ENCODE measurements around the gene CALML3. TPM values are rescaled to one million over a fixed set of nuclear protein-coding genes. Genes with fewer than 3 reads are reported as not detected.

The CALML3 gene
- total RNA-seq, 2 donors from 2014 or later = not detected

- H3K27me3 ChIP-seq = no peaks in the 10 kb centered on the region
- no peak for DNase-seq (ENCODE audit: low spot score)
- H3K4me3 ChIP-seq = no peak overlapping the region
- H3K36me3 ChIP-seq = no peaks in the 10 kb centered on the region
- no peak overlapping the region for H3K27ac ChIP-seq
- no peaks in the 10 kb centered on the region for H3K9me3 ChIP-seq
- no peaks in the 10 kb centered on the region for H3K4me1 ChIP-seq
- TF ChIP-seq, protein P1, sequence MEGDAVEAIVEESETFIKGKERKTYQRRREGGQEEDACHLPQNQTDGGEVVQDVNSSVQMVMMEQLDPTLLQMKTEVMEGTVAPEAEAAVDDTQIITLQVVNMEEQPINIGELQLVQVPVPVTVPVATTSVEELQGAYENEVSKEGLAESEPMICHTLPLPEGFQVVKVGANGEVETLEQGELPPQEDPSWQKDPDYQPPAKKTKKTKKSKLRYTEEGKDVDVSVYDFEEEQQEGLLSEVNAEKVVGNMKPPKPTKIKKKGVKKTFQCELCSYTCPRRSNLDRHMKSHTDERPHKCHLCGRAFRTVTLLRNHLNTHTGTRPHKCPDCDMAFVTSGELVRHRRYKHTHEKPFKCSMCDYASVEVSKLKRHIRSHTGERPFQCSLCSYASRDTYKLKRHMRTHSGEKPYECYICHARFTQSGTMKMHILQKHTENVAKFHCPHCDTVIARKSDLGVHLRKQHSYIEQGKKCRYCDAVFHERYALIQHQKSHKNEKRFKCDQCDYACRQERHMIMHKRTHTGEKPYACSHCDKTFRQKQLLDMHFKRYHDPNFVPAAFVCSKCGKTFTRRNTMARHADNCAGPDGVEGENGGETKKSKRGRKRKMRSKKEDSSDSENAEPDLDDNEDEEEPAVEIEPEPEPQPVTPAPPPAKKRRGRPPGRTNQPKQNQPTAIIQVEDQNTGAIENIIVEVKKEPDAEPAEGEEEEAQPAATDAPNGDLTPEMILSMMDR (IDR thresholded peaks at IDR 0.05) = no peak
Measured at GRCh38 chr10:5511231-5511884, 13.4 kb upstream of the CALML3 start.

DNA sequence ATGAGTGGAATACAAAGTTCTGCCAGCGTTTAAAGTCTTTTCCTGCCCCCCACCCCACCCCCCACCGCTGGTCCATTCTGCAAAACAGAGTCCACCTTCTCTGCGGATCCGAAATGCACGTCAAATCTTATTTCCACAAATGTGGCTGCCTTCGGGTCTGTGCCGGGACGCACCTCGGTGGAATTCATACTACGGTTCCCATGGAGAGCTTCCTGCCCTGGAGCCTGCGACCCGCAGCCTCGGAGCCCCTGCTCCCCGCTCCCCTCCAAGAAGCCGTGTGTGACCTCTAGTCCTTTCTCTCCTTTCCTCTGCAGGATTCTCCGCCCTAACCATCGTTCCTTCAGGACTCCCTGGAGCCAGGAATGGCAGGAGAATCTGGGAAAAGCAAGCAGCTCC lies 12.9 kb upstream of the CALML3 start:
- Histone ChIP-seq H3K4me1 (no peaks in the 10 kb centered on the region), H3K27ac (no peak overlapping the region), H3K9me3 (no peaks in the 10 kb centered on the region), H3K36me3 (no peaks in the 10 kb centered on the region), H3K27me3 (no peaks in the 10 kb centered on the region), H3K4me3 (no peak overlapping the region)
- DNase-seq (ENCODE audit: low spot score) = no peak
- TF ChIP-seq, protein P1 (IDR thresholded peaks at IDR 0.05) = no peak

DNA sequence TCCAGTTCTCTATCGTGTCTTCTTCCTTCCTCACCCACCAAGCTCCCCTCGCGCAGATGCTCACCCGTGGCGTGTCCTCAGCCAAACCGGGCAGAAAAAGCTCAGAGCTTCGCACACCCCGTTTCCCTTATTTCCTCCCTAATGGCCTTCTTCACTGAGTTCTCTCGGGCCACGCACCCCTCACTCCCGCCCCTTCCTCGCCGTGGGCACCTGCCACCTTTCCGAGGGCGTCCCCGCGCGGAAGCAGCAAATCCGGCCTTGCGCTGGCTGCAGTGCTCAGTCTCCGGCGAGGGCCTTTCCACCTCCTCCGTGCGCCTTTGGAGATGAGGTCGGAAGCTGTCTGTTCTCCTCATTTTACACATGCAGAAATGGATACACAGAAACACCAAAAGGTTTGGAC lies 12.4 kb upstream of the CALML3 start:
- DNase-seq (ENCODE audit: low spot score) = no peak
- Histone ChIP-seq H3K4me1 (no peaks in the 10 kb centered on the region), H3K4me3 (no peak overlapping the region), H3K9me3 (no peaks in the 10 kb centered on the region), H3K27me3 (no peaks in the 10 kb centered on the region), H3K27ac (no peak overlapping the region), H3K36me3 (no peaks in the 10 kb centered on the region)
- TF ChIP-seq, protein P1 (IDR thresholded peaks at IDR 0.05) = no peak

- DNase-seq (ENCODE audit: low spot score) = no peak
- Histone ChIP-seq H3K9me3 (no peaks in the 10 kb centered on the region), H3K27me3 (no peaks in the 10 kb centered on the region), H3K4me3 (no peak overlapping the region), H3K27ac (no peak overlapping the region), H3K4me1 (no peaks in the 10 kb centered on the region), H3K36me3 (no peaks in the 10 kb centered on the region)
- TF ChIP-seq, protein P1 (IDR thresholded peaks at IDR 0.05) = no peak
Measured at GRCh38 chr10:5512881-5513612, 11.7 kb upstream of the CALML3 start.

GRCh38 chr10:5514226-5514850 lies 10.4 kb upstream of the CALML3 start:
- Histone ChIP-seq H3K27ac (no peak overlapping the region), H3K4me1 (no peaks in the 10 kb centered on the region), H3K36me3 (no peaks in the 10 kb centered on the region), H3K27me3 (no peaks in the 10 kb centered on the region), H3K4me3 (no peak overlapping the region), H3K9me3 (no peaks in the 10 kb centered on the region)
- TF ChIP-seq, protein P1 (IDR thresholded peaks at IDR 0.05) = no peak
- no peak for DNase-seq (ENCODE audit: low spot score)
